Stomach (tissue), 9 donors: Measurements from ENCODE around the gene TRIM2. TPM values are rescaled to one million over a fixed set of nuclear protein-coding genes. Genes with fewer than 3 reads are reported as not detected.

ENCODE experiments used
- DNase-seq, 2 donors: peaks; one replicate each; pipeline versions ENCODE4 v3.0.0 to v3.0.0-alpha.2; 2013 to 2019
- H3K27ac ChIP-seq, 5 donors: fragments of 200-600 bp in 4 of 5; sonication (generic) in 4 of 5; one replicate each; pipeline ENCODE4 v1.5.1; 2013 to 2019; ENCODE audit warnings: mild to moderate bottlenecking in 1 of 5, moderate library complexity in 1 of 5
- H3K27me3 ChIP-seq, 3 donors: fragments of 200-600 bp; sonication (generic); one replicate each; pipeline ENCODE4 v1.5.1; 2017 to 2019; ENCODE audit warnings: mixed run types in 1 of 3
- H3K36me3 ChIP-seq, 4 donors: fragments of 200-600 bp; sonication (generic); 1 replicate in 3 of 4; 2 replicates in 1 of 4; pipeline ENCODE4 v1.5.1; 2016 to 2019
- H3K4me1 ChIP-seq, 4 donors: fragments of 200-600 bp; sonication (generic); one replicate each; pipeline ENCODE4 v1.5.1; 2016 to 2019
- H3K4me3 ChIP-seq, 4 donors: fragments of 200-600 bp; sonication (generic) in 3 of 4; one replicate each; pipeline ENCODE4 v1.5.1; 2016 to 2019; ENCODE audit warnings: mild to moderate bottlenecking in 1 of 4
- H3K9me3 ChIP-seq, 4 donors: fragments of 200-600 bp; sonication (generic); one replicate each; pipeline ENCODE4 v1.5.1; 2016 to 2019
- EP300 ChIP-seq: sonication (generic); formaldehyde crosslinking; IDR thresholded peaks from one replicate; pipeline ENCODE4 v1.6.1; 2017; ENCODE audit warnings: antibody characterized with exemption
- POLR2A ChIP-seq, 4 donors: fragments of 450-650 bp; IDR thresholded peaks; one replicate each; pipeline ENCODE4 v1.6.1; 2016; ENCODE audit warnings: antibody characterized with exemption in 4 of 4, control low read depth in 2 of 4, mild to moderate bottlenecking in 1 of 4, moderate library complexity in 1 of 4
- POLR2AphosphoS5 ChIP-seq, 3 donors: sonication (generic); formaldehyde crosslinking; IDR thresholded peaks; one replicate each; pipeline ENCODE4 v1.6.1; 2016; ENCODE audit warnings: antibody characterized with exemption in 3 of 3
- WGBS, 5 donors: extraction: QIAGEN DNeasy Blood & Tissue Kit in 3 of 5; methylation state at CpG; one replicate each; pipeline versions ENCODE4 v1.1.5 to v1.1.7; 2013 to 2018; 5-methylcytosine and 5-hydroxymethylcytosine counted together
- intact Hi-C: fragments of 100-400 bp; cut with DNase I; formaldehyde crosslinking; loops from one replicate; pipeline ENCODE4 v1.15.1; 2023; ENCODE audit warnings: low total_unique reads
- polyA plus RNA-seq, 3 donors: library from polyadenylated mRNA; stranded (reverse); fragments of 200-250 nt; gene quantifications; one replicate each; pipeline ENCODE4 v1.2.3, GENCODE V29; 2013
- total RNA-seq, 5 donors: library from RNA; depleted of rRNA; stranded (reverse); fragments of >200 nt; gene quantifications; one replicate each; pipeline versions ENCODE4 v1.1.0 to v1.2.3, GENCODE V29; 2014 to 2016
- TF ChIP-seq, protein P1 (sequence below), 7 experiments: fragments of 450-650 bp in 4 of 7; fragments of 200-600 bp in 3 of 7; sonication (generic) in 3 of 7; IDR thresholded peaks; one replicate each; pipeline ENCODE4 v1.5.1; 2016 to 2019; ENCODE audit warnings: antibody characterized with exemption in 7 of 7, control low read depth in 2 of 7, mild to moderate bottlenecking in 1 of 7
- donor health status: healthy with polysubstance abuse.
- donor health status: Bipolar disorder and iron deficiency.
- donor health status: healthy.

The TRIM2 gene
- total and polyA plus RNA-seq, 8 donors = 11.2 to 327 (median 53.8) TPM

DNA sequence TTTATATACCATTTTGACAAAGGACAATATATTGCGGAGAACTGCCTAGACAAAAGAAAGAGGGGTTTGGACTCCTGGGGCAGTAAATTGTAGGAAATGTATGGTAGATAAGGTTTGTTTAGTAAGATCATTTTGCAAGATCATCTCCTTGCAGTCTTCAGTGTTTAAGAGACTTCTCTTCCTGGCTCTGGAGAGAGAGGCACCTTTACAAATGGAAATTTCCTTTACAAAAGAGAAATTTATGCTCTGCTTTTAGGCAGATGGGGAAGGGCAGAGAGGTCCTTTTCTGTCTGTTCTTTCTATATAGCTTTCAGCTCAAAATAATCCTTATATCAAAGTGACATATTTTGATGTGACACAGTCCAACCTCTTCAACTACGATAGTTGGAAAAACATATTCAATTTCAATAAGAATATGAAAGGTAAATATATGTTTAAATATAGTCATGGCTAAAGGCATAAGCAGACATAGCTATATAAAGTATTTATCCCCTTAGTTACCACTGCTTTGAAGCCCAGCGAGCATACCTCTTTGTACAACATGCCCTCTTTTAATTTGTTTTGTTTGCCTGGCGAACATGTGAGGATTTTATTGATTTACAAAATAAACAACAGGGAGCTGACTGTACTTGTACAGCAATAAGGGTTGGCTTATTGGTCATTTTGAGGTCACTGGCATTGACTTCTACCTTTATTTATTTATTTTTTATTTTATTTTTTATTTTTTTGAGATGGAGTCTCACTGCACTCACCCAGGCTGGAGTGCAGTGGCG lies 65.2 kb downstream of the TRIM2 start:
- Histone ChIP-seq H3K4me3 (no peak overlapping the region), H3K4me1 (peaks cover 22 to 69% (median 44%) of the 10 kb centered on the region in 4 donors), H3K36me3 (peaks cover 0 to 17% (median 10%) of the 10 kb centered on the region in 4 donors), H3K9me3 (no peaks in the 10 kb centered on the region), H3K27ac (peak overlapping the region in 2 of 5 donors; percentile 26 to 57), H3K27me3 (no peaks in the 10 kb centered on the region)
- DNase-seq = no peak
- intact Hi-C loops = no loop called here
- TF ChIP-seq, protein P1, sequence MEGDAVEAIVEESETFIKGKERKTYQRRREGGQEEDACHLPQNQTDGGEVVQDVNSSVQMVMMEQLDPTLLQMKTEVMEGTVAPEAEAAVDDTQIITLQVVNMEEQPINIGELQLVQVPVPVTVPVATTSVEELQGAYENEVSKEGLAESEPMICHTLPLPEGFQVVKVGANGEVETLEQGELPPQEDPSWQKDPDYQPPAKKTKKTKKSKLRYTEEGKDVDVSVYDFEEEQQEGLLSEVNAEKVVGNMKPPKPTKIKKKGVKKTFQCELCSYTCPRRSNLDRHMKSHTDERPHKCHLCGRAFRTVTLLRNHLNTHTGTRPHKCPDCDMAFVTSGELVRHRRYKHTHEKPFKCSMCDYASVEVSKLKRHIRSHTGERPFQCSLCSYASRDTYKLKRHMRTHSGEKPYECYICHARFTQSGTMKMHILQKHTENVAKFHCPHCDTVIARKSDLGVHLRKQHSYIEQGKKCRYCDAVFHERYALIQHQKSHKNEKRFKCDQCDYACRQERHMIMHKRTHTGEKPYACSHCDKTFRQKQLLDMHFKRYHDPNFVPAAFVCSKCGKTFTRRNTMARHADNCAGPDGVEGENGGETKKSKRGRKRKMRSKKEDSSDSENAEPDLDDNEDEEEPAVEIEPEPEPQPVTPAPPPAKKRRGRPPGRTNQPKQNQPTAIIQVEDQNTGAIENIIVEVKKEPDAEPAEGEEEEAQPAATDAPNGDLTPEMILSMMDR (IDR thresholded peaks at IDR 0.05) = no peak
- TF ChIP-seq POLR2A (IDR thresholded peaks at IDR 0.05) = no peak
- no peak for TF ChIP-seq POLR2AphosphoS5 (IDR thresholded peaks at IDR 0.05)
- TF ChIP-seq EP300 = no peak
- WGBS, 5 donors = 63 to 80% (median 73%) methylated on average over 5 of the region's 5 CpGs

GRCh38 chr4:153270361-153270760 lies 66.1 kb downstream of the TRIM2 start:
- Histone ChIP-seq H3K4me3 (no peak overlapping the region), H3K36me3 (peaks cover 0 to 17% (median 10%) of the 10 kb centered on the region in 4 donors), H3K27me3 (no peaks in the 10 kb centered on the region), H3K9me3 (no peaks in the 10 kb centered on the region), H3K27ac (peak overlapping the region in 1 of 5 donors; percentile 26), H3K4me1 (peaks cover 26 to 77% (median 48%) of the 10 kb centered on the region in 4 donors)
- TF ChIP-seq POLR2AphosphoS5 (IDR thresholded peaks at IDR 0.05) (no peak), EP300 (no peak), POLR2A (IDR thresholded peaks at IDR 0.05) (no peak)
- TF ChIP-seq, protein P1 (IDR thresholded peaks at IDR 0.05) = no peak
- DNase-seq = no peak
- intact Hi-C loops = no loop called here
- 54 to 78% (median 69%) methylated on average over 6 of the region's 6 CpGs for WGBS, 5 donors

DNA sequence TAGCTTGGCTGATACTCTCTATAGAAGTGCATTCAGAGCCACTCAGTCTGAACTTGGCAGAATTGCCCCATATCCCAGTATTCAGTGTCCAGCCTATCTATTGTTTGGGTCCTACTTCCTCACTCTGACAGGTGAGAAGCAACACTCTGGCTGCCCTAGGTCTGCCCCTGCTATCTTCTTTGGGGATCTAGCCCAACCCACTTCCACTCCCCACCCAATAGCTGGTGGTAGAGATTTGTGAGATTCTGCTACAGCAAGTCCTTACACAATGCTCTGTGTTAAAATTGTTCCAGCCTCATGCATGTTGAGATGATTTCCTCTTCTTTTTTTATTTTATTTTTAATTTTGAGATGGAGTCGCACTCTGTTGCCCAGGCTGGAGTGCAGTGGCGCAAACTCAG lies 67.6 kb downstream of the TRIM2 start:
- intact Hi-C loops = no loop called here
- no peaks in the 10 kb centered on the region for H3K27me3 ChIP-seq
- peaks cover 26 to 78% (median 50%) of the 10 kb centered on the region in 4 donors for H3K4me1 ChIP-seq
- 93 to 97% (median 96%) methylated on average over 2 of the region's 2 CpGs for WGBS, 5 donors
- no peaks in the 10 kb centered on the region for H3K9me3 ChIP-seq
- H3K36me3 ChIP-seq = peaks cover 0 to 28% (median 22%) of the 10 kb centered on the region in 4 donors
- no peak overlapping the region for H3K4me3 ChIP-seq
- no peak for TF ChIP-seq POLR2A (IDR thresholded peaks at IDR 0.05)
- TF ChIP-seq, protein P1 (IDR thresholded peaks at IDR 0.05) = no peak
- TF ChIP-seq POLR2AphosphoS5 (IDR thresholded peaks at IDR 0.05) = no peak
- TF ChIP-seq EP300 = no peak
- no peak overlapping the region for H3K27ac ChIP-seq
- DNase-seq = no peak

DNA sequence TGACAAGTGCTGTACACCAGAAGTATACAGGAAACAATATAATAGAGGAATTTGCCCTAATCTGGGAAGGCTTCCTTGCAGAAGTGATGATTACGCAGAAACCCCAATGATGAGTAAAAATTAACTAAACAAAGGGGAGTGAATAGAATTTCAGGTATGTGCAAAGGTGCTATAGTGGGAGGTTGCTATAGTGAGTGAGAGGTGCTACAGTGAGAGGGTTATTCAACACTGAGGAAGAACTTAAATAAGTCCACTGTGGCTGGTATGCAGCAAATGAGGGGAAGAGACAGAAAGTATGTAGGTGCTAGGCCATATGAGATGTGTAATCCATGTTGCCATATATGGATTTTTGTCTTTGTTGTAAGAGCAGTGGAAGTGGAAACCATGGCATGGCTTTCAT lies 69.5 kb downstream of the TRIM2 start:
- Histone ChIP-seq H3K9me3 (no peaks in the 10 kb centered on the region), H3K36me3 (peaks cover 15 to 48% (median 40%) of the 10 kb centered on the region in 4 donors), H3K27me3 (no peaks in the 10 kb centered on the region), H3K4me1 (peaks cover 12 to 68% (median 36%) of the 10 kb centered on the region in 4 donors), H3K4me3 (no peak overlapping the region), H3K27ac (no peak overlapping the region)
- intact Hi-C loops = no loop called here
- 92 to 100% (median 94%) methylated on average over 1 of the region's 1 CpG for WGBS, 5 donors
- no peak for DNase-seq
- TF ChIP-seq, protein P1 (IDR thresholded peaks at IDR 0.05) = no peak
- TF ChIP-seq EP300 (no peak), POLR2AphosphoS5 (IDR thresholded peaks at IDR 0.05) (no peak), POLR2A (IDR thresholded peaks at IDR 0.05) (no peak)
